Duodenal mucosa (tissue), 2 donors: ENCODE data around the gene ARHGAP22.

Source experiments
- H3K27ac ChIP-seq: one replicate; pipeline ENCODE4 v1.7.0; 2013; ENCODE audit warnings: low read depth, low read length
- H3K27me3 ChIP-seq, 2 donors: one replicate each; pipeline ENCODE4 v1.7.0; 2013; ENCODE audit warnings: low read length in 2 of 2, control low read depth in 1 of 2; ENCODE audit not compliant: insufficient read depth in 2 of 2, control insufficient read depth in 1 of 2
- H3K36me3 ChIP-seq, 2 donors: one replicate each; pipeline ENCODE4 v1.7.0; 2013; ENCODE audit warnings: low read length in 2 of 2, control low read depth in 1 of 2; ENCODE audit not compliant: insufficient read depth in 2 of 2, control insufficient read depth in 1 of 2
- H3K4me1 ChIP-seq, 2 donors: one replicate each; pipeline ENCODE4 v1.7.0; 2013; ENCODE audit warnings: low read length in 2 of 2, control low read depth in 1 of 2; ENCODE audit not compliant: insufficient read depth in 2 of 2, control insufficient read depth in 1 of 2
- H3K4me3 ChIP-seq, 2 donors: one replicate each; pipeline ENCODE4 v1.7.0; 2013; ENCODE audit warnings: low read length in 2 of 2, low read depth in 1 of 2
- H3K9ac ChIP-seq, 2 donors: one replicate each; pipeline ENCODE4 v1.7.0; 2013; ENCODE audit warnings: low read length in 2 of 2, low read depth in 1 of 2
- H3K9me3 ChIP-seq, 2 donors: one replicate each; pipeline ENCODE4 v1.7.0; 2013; ENCODE audit warnings: low read length in 2 of 2, control low read depth in 1 of 2; ENCODE audit not compliant: control insufficient read depth in 1 of 2

Gene ARHGAP22

DNA sequence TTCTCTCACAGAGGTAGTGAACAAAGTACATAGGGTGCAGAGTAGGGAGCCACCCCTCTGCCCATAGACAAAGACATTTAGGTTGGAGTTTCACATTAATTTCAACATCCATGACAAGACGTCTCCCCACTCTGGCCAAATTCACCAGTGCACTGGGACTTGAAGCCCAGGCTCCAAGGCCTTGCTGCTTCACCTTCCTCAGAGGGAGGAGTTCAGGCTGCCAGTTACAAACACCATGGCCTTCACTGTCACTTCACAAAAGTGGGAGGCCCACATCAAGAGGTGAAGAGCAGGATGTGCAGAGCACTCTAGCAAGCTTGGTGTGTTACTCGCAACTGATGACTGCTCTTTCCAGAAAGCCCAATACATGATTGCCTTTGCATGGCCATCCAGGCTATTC, 15.8 kb upstream of the ARHGAP22 start:
- Histone ChIP-seq H3K27me3 (no peaks in the 10 kb centered on the region), H3K4me1 (no peaks in the 10 kb centered on the region), H3K36me3 (no peaks in the 10 kb centered on the region), H3K9me3 (no peaks in the 10 kb centered on the region), H3K9ac (no peak overlapping the region), H3K4me3 (no peak overlapping the region), H3K27ac (no peak overlapping the region)

DNA sequence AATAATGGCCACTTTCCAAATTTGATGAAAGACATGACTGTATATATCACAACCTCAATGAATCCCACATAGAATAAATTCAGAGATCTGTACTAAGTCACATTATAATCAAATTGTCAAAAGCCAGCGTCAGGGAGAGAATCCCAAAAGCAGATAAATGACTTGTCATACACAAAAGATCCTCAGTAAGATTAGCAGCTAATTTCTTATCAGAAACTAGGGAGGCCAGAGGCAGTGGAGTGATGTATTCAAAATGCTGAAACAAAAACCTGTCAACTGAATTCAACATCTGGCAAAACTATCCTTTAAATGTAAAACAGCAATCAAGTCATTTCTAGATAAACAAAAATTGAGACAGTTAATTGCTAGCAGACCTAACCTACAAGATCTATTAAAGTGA, 11.6 kb upstream of the ARHGAP22 start:
- no peaks in the 10 kb centered on the region for H3K36me3 ChIP-seq
- no peaks in the 10 kb centered on the region for H3K9me3 ChIP-seq
- no peaks in the 10 kb centered on the region for H3K27me3 ChIP-seq
- no peaks in the 10 kb centered on the region for H3K4me1 ChIP-seq
- no peak overlapping the region for H3K27ac ChIP-seq
- no peak overlapping the region for H3K9ac ChIP-seq
- H3K4me3 ChIP-seq, result no peak overlapping the region

GRCh38 chr10:48614481-48615390, 9.9 kb upstream of the ARHGAP22 start:
- Histone ChIP-seq H3K4me1 (no peaks in the 10 kb centered on the region), H3K27me3 (no peaks in the 10 kb centered on the region), H3K4me3 (no peak overlapping the region), H3K9me3 (no peaks in the 10 kb centered on the region), H3K27ac (no peak overlapping the region), H3K9ac (no peak overlapping the region), H3K36me3 (no peaks in the 10 kb centered on the region)

- Histone ChIP-seq H3K9me3 (no peaks in the 10 kb centered on the region), H3K4me1 (no peaks in the 10 kb centered on the region), H3K4me3 (no peak overlapping the region), H3K36me3 (no peaks in the 10 kb centered on the region), H3K27me3 (no peaks in the 10 kb centered on the region), H3K9ac (no peak overlapping the region), H3K27ac (no peak overlapping the region)
These were observed 8.1 kb upstream of the ARHGAP22 start for GRCh38 chr10:48613016-48613415.

DNA sequence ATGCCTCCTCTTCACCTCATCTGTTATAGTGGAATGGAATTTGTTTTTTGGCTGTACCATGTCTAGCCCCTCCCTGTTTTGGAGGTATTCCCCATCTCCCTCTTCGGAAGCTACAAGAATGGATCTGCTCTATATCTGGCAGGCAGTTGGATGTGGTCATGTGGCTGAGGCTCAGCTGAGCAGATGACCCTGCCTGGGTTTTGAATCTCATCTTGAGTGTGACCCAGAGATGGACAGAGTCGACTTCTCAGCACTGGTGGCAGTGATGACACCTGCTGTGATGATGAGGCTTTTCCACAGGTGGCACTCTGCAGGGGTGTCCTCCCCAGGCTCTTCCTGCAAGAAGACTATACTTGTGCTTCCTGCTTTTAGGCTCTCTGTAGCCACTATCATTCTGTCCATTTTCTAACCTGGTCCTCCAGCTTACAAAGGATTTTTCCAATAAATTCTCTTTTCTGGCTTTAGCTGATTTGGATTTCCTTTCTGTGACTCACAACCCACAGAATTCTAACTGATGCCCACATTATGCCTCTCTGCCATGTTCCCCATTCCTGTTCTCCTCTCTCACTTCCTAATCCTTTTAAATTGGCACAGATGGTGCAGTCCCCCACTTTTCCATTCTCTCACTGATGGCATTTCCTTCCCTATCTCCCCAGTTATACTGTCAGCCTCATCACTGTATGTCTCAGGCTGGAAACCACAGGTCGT, 7.5 kb upstream of the ARHGAP22 start:
- Histone ChIP-seq H3K9ac (no peak overlapping the region), H3K4me1 (no peaks in the 10 kb centered on the region), H3K9me3 (no peaks in the 10 kb centered on the region), H3K36me3 (no peaks in the 10 kb centered on the region), H3K27ac (no peak overlapping the region), H3K4me3 (no peak overlapping the region), H3K27me3 (no peaks in the 10 kb centered on the region)

DNA sequence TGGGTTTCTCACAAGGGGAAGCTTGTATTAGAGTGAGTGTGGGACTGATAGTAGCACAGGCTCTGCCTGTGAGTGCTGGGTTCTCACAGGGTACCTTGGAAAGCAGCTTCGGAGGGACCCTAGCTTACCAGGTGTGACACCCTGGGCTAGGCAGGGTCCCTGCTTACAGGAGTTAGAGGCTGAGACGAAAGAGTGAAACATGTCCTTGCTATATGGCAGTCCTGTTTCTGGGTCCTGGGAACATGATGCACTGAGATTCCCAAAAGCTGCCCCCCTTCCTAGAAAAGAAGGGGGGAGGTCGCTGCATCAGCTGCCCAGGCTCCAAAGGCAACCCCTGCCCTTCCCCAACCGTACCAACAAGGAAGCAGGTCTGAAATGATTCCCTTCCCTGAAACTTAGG, 6.3 kb upstream of the ARHGAP22 start:
- Histone ChIP-seq H3K9me3 (no peaks in the 10 kb centered on the region), H3K4me1 (peaks cover 0 to 5% of the 10 kb centered on the region in 2 donors), H3K27ac (no peak overlapping the region), H3K36me3 (no peaks in the 10 kb centered on the region), H3K4me3 (no peak overlapping the region), H3K9ac (no peak overlapping the region), H3K27me3 (peaks cover 0 to 6% of the 10 kb centered on the region in 2 donors)

- Histone ChIP-seq H3K9ac (no peak overlapping the region), H3K4me3 (no peak overlapping the region), H3K36me3 (no peaks in the 10 kb centered on the region), H3K27me3 (peaks cover 0 to 6% of the 10 kb centered on the region in 2 donors), H3K9me3 (no peaks in the 10 kb centered on the region), H3K27ac (no peak overlapping the region), H3K4me1 (peaks cover 0 to 5% of the 10 kb centered on the region in 2 donors)
These were observed 5.8 kb upstream of the ARHGAP22 start for GRCh38 chr10:48610585-48611093.

- Histone ChIP-seq H3K9ac (no peak overlapping the region), H3K4me1 (peaks cover 0 to 5% of the 10 kb centered on the region in 2 donors), H3K4me3 (no peak overlapping the region), H3K27ac (no peak overlapping the region), H3K36me3 (no peaks in the 10 kb centered on the region), H3K9me3 (no peaks in the 10 kb centered on the region), H3K27me3 (peaks cover 0 to 9% of the 10 kb centered on the region in 2 donors)
These were observed 5.2 kb upstream of the ARHGAP22 start for GRCh38 chr10:48609899-48610584.

- Histone ChIP-seq H3K9me3 (no peaks in the 10 kb centered on the region), H3K27me3 (peaks cover 0 to 9% of the 10 kb centered on the region in 2 donors), H3K4me1 (peaks cover 4 to 9% of the 10 kb centered on the region in 2 donors), H3K4me3 (no peak overlapping the region), H3K9ac (no peak overlapping the region), H3K36me3 (no peaks in the 10 kb centered on the region), H3K27ac (no peak overlapping the region)
These were observed 4.6 kb upstream of the ARHGAP22 start for GRCh38 chr10:48609441-48609840.

DNA sequence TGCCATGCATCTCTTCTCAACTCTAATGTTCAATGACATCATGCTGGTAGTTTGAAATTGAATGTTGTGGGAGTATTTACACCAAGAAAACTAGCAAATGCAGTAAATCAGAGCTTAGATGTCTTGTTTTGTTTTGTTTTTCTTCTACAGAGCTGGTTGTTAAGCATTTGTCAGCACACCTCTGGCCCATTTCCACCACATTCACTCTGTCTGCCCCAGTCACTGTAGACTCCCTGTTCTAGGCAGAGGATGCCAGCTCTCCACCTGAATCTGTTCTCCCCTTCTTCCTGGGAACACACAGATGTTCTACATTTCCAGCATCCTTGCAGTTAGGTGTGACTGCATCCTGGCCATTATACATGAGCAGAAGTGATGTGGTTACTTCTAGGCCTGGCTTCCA, 4.1 kb upstream of the ARHGAP22 start:
- H3K9me3 ChIP-seq, result no peaks in the 10 kb centered on the region
- H3K27me3 ChIP-seq, result peaks cover 5 to 12% of the 10 kb centered on the region in 2 donors
- H3K4me1 ChIP-seq, result peaks cover 9 to 14% of the 10 kb centered on the region in 2 donors
- H3K9ac ChIP-seq, result no peak overlapping the region
- no peak overlapping the region for H3K4me3 ChIP-seq
- H3K27ac ChIP-seq, result no peak overlapping the region
- H3K36me3 ChIP-seq, result no peaks in the 10 kb centered on the region
